GM21515 (cell line): ENCODE results near the gene FOXL1.

Experiments used
- ATAC-seq: cut with Tn5 transposase; IDR thresholded peaks from one replicate; pipeline ENCODE4 v1.9.1; 2021; ENCODE audit not compliant: unreplicated experiment

FOXL1 gene

DNA sequence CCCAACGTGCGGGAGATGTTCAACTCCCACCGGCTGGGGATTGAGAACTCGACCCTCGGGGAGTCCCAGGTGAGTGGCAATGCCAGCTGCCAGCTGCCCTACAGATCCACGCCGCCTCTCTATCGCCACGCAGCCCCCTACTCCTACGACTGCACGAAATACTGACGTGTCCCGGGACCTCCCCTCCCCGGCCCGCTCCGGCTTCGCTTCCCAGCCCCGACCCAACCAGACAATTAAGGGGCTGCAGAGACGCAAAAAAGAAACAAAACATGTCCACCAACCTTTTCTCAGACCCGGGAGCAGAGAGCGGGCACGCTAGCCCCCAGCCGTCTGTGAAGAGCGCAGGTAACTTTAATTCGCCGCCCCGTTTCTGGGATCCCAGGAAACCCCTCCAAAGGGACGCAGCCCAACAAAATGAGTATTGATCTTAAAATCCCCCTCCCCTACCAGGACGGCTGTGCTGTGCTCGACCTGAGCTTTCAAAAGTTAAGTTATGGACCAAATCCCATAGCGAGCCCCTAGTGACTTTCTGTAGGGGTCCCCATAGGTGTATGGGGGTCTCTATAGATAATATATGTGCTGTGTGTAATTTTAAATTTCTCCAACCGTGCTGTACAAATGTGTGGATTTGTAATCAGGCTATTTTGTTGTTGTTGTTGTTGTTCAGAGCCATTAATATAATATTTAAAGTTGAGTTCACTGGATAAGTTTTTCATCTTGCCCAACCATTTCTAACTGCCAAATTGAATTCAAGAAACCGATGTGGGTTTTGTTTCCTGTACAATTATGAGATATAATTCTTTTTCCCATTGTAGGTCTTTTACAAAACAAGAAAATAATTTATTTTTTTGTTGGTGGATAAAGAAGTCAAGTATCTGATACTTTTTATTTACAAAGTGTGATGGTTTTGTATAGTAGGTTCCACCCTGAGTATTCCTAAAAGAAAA lies 9.4 kb upstream of the FOXL1 start:
- ATAC-seq: no peak

DNA sequence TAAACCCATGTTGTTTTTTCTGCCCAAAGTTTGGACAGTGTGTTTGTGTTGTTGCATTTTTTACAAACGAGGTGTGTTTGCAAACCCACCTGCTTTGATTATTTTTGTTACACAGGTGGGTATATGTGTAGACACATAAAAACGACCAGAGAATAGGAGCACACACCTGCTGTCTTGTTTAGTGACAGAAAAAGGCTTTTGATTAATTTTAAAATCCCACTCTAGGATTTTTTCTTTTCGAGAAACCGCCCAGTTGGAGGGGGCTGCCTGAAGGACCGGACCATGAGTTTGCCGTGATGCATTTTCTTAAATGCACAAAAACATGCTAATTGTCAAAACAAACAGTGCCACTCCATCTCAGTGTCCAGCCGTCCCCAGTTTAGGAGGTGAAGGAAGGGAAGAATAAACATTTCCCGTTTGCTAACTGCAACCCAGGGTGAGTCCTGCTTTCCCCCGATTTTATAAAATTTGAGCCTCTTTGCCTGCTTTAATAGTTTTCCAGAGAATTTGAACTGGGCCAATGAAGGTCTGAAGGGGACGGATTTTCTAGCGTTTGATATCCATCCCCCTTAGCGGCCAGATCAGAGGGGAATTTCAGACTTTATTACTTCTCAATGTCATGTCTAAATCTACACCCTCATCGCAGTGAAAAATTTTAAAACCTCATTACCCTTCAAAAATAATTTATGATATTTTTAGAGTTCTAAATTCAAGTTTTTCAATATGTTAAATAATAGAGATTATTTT lies 8.5 kb upstream of the FOXL1 start:
- ATAC-seq: no peak

DNA sequence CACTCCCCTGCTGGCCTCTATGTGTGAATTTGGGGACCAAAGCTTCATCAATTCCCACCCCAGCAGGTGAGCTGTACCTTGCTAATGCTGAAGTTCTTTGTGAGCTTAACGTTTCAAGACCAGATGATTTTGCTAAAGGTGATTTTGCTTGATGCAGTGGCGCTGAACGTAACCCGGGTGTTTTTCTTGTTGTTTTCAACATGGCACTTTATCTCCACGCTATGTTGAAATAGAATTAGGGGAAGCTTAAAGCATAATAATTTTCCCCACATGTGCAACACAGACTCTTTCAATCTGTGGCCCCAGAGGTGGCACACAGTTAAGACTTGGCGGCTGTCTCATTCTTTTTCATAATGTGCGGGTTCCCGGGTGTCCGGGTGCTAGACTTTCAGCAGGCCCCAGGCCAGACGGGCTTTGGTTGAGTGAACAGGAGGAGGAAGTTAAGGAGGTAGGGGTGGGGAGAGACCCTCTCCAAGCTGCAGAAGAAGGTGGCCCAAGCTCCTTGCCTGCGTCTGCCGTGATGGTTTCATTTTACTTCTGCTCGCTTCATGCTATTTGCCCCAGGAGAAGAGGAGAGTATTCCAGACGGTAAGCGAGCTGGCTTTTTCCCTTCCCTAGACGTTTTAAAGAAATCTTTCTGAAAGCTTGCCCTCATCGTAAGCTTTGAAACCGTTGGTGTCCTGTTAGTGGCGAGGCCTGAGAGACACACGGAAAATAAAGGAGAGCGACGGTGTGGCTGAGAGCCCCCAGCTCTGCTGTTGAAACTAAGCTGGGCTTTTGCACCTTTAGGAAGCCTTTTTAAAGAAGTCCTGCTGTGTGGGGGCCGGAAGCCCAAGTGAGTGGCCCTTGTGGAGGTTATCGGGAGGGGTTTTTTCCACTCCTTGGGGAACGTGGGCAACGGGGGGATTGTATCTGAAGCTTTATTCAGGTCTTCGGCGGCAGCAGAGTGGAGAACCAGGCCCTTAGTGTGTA lies 7.5 kb upstream of the FOXL1 start:
- no peak for ATAC-seq

DNA sequence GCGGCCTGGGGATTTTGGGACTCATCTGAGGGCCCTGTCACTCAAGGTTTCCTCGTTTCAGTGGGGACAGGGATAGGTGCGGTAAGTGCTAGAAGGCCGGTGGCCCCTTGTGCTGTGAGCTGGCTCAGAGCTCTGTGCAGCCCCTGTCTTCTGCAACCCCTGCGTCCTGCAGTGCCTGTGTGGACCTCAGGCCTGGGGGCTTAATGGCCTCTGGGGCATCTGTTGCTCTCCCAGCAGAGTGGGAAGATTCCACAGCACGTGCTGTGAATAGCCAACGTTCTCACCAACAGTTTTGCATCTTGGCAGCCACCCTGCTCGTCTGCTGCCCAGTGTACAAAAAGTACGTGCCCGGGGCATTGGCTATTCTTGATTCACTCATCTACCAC lies 6.8 kb upstream of the FOXL1 start:
- ATAC-seq: no peak

DNA sequence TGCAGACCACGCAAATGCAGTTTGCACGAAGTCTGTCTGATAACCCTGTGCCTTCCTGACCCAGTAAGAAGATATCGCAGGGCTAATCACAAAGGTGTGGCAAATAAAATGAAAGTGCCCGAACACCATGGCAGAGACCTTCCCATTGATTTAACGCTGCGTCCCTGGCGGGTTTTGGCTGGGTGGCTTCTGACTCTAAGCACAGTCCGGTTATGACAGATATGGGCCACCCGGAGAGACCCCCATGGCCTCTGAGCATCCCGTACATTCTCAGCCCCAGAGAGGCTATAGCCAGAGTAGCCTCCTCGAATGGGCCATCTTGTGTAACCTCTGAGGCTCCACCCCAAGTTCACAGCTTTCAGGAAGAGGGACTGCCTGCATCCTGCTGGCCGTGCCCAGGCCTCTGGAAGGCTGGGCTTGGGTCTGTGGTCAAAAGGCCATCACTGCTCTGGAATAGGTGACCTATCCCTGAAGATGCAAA lies 6.3 kb upstream of the FOXL1 start:
- no peak for ATAC-seq

DNA sequence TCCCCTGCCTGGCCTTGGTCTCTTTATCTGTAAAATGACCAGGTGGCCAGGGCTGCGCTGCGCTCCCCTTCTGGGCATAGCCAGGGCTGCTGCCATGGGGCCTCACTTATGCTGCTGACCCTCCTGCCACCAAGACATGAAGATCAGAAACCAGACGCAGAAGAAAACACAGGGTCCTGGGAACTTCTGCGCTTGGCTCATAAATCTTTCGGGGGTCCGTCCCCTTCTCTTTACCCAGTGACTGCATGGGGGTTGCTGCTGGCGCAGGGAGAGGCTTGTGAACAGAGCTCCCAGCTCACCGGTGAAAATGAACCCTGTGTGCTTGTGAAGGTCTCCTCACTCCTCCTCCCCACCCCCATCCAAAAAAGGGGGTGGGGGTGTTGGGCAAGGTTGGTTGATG lies 5.7 kb upstream of the FOXL1 start:
- no peak for ATAC-seq

DNA sequence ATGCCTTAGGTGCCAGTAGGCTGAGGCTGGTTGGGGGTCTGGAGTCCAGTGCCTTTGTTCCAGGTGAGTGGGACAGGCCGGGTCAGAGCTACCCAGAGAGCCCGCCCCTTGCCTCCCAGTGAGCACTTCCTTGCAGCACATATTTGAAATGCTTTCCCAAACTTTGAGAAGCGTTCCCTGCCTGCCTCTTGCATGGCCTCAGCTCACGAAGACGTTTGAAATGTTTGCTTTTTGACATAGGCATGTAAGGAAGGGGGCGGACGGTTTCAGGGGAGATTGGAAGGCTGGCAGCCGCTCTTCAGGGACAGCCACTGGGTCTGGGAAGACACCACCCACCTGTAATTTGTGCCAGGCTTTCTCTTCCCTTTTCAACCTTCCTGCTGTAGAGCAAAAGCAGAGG lies 5.1 kb upstream of the FOXL1 start:
- no peak for ATAC-seq

DNA sequence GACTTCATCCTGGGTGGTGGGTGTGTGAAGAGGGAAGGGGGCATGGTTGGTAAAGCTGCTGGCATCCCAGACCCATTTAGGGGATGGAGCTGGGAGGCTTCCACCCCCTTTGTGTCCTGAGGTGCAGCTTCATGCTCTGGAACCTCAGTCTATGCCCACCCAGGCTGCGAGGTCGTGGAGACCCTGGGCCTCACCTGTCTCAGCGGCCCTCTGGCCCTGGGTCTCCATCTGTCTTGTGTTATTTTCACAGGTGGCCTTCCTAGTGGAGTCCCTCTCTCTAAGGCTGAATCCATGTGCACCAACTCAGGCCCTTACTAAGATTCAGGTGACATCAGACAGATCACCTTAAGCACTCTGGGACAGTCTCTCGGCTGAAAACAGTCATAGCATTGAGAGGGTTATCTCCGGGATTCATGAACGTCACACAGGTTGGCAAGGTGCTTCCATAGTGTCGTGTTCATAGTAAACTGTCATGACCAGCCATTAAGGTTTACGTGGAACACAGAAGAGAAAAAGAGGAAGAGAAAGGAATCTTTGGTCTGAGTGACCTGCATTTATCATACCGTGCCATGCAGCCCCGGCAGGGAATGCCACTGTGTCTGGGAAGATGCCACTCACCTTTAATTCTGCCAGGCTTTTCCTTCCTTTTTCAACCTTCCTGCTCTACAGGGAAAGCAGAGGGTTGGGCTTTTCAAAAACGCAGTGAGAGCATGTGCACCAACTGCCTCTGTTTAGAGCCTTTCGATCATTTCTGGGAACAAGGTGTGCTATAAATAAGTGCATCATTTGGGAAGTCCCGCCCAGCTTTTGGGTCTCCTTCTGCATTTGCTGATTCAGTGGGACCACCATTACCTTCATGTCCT lies 4.5 kb upstream of the FOXL1 start:
- no peak for ATAC-seq

DNA sequence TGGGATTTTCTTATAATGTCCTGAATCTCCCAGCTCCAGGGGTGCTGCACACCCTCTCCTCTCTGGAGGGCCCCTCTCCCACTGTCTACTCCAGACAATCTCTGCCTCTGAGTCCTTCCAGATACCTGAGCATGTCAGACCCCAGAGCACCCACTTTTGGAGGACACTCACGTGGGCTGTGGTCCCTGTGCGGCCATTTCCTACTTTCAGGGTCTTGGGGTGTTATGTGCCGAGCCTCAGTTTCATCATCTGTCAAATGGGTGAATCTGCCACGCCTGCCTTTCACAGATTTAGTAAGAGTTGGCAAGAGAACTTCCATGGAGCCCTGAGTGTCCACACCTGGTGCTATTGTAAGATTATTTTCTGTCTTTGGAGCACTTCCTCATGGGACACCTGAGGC lies 3.7 kb upstream of the FOXL1 start:
- no peak for ATAC-seq

DNA sequence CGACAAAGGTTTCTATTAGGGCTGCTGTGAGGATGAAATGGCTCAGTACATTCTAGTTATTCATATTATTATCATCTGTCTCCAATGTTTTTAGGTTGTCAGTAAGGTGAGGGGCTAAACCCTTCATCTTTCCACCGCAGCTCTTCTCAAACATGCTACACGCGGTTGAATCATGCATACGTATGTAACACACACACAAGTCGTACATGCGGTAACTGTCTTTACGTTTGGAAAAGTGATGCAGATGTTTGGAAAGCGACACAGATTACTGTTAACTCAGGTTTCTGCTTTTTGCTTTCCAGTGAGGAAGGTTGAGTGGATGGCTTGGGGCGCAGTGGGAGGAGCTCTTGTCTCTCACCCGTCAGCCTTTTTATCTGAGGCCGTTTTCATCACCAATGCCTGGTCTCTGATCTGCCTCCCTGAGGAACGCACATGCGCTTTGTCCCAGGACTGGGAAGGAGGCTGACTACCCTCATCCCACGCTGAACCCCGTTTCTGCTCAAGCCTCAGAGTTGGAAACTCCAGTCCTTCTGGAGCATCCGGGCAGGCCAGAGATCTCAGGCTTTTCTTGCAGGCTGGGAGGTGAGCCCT lies 3.2 kb upstream of the FOXL1 start:
- no peak for ATAC-seq

DNA sequence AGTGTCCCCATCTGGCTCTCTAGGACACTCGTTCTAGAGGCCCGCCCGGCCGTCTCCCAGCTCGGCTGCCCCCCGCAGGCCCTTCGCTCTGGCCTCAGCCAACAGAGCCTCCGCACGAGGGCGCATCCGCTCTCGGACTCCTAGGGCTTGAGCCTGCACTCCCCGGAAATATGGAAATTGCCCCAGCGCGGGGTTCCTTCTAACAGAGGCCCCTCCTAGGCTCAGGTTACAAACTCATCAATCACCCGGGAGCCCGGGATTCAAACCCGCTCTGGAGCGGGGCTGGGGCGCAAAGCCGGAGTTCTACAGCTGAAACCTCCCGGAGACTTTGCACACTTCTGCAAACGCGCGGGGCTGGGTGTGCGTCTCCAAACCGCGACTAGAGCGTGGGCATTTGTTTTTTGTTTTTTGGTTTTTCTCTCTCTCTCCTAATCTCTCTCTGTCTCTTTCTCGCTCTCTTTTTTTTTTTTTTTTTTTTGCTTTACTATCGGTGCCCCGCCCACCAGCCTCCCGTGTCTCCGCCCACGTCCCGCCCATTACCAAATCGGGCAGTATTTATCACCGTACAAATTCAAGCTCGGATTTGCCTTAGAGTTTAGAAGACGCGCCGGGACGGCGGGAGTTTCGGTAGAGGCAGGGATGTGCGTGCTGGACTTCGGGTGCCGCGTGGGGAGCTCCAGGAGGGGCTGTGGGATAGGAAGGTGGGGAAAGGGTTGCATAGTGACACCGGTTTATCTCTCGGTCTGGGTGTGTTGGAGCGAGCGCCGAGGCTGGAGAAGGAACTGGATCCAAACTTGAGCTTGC lies 2.4 kb upstream of the FOXL1 start:
- ATAC-seq: no peak

DNA sequence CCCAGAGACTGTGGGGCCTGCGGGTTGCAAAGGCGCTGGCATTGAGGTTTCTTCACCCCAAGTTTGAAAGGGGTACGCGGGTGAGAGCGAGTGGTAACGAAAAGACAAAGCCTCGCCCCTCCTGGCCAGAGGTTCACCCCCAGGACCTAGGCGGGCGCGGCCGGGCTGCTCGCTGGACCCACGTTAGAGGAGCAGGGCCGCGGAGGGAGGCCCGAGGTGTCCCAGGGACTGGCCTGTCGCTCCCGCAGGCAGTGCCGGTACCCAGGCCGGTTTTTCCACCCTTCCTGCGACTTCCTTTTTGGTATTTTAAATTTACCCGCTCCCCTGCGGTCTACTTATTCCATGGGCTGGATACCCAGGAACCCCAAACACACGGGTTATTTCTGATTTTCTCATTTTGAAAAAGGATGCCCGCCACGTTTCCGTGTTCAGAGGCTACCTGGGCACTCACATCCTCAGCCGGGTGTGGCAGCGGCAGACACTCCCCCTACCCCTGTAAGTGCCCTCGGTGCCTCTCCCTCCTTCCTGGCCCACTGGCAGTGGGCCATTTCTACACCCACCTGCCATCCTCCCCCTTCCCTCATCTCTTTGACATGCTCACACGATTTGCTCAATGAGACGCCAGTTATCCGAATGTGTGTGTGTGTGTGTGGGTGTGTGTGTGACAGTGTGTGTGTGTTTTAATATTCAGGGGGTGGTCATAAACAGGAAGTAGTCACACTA lies 1.6 kb upstream of the FOXL1 start:
- ATAC-seq: no peak

DNA sequence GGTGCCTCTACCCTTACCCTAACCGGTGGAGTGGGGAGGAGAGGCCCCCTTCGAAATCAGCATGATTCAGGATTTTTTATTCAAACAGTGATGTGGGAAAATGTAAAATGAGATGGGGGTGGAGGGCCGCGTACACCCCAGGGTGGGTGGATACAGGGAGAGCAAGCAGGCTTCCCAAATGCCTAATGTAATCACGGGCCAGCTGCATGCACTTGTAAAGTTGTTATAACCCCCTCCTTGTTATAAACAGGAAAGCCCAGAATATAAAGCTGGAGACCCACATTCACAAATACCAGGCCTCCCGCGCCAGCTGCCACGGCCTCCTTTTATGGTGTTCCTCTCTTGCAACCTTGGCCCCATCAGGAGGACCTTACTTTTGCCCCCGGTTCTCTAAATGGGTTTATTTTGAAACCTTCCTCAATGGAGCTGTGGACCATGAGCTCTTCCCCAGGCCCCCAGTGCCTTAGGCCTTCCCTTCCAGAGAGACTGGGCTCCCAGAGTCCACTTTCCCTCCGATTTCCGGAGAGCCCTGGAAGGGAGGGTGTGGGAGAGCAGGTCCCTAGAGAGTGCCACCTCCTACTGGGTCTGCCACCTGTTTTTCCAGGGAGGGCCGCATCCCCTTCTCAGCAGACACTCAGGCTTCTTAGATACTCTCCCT lies 906 bp upstream of the FOXL1 start:
- no peak for ATAC-seq

DNA sequence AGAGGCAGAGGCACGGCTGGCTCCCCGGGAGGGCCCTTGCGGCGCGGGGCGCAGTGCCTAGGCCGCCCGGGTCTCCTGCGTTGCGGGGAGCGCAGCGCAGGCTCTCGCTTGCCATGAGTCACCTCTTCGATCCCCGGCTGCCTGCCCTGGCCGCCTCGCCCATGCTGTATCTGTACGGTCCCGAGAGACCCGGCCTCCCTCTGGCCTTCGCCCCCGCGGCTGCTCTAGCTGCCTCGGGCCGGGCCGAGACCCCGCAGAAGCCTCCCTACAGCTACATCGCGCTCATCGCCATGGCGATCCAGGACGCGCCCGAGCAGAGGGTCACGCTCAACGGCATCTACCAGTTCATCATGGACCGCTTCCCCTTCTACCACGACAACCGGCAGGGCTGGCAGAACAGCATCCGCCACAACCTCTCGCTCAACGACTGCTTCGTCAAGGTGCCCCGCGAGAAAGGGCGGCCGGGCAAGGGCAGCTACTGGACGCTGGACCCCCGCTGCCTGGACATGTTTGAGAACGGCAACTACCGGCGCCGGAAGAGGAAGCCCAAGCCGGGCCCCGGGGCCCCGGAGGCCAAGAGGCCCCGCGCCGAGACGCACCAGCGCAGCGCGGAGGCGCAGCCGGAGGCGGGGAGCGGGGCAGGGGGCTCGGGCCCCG lies 390 bp downstream of the FOXL1 start:
- no peak for ATAC-seq

DNA sequence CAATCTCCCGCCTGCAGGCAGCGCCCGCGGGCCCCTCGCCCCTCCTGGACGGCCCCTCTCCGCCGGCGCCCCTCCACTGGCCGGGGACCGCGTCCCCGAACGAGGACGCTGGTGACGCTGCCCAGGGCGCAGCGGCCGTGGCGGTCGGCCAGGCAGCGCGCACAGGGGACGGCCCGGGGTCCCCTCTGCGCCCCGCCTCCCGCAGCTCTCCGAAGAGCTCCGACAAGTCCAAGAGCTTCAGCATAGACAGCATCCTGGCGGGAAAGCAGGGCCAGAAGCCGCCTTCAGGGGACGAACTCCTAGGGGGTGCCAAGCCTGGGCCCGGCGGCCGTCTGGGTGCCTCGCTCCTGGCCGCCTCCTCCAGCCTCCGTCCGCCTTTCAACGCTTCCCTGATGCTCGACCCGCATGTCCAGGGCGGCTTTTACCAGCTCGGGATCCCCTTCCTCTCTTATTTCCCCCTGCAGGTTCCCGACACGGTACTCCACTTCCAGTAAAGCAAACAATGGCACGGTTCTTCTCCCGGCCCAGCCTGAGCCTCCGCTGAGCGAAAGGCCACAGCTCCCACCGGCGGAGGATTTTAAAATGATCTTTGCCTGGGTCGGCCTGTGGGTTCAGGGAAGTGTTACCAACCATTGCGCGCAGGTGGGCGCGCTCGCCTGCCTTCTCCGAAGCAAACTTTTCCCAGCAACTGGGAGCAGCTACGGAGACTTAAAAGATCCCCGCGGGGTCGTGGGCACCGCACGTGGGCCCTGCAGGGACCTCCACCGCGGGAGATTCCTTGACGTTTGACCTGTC lies 1.1 kb downstream of the FOXL1 start:
- no peak for ATAC-seq

DNA sequence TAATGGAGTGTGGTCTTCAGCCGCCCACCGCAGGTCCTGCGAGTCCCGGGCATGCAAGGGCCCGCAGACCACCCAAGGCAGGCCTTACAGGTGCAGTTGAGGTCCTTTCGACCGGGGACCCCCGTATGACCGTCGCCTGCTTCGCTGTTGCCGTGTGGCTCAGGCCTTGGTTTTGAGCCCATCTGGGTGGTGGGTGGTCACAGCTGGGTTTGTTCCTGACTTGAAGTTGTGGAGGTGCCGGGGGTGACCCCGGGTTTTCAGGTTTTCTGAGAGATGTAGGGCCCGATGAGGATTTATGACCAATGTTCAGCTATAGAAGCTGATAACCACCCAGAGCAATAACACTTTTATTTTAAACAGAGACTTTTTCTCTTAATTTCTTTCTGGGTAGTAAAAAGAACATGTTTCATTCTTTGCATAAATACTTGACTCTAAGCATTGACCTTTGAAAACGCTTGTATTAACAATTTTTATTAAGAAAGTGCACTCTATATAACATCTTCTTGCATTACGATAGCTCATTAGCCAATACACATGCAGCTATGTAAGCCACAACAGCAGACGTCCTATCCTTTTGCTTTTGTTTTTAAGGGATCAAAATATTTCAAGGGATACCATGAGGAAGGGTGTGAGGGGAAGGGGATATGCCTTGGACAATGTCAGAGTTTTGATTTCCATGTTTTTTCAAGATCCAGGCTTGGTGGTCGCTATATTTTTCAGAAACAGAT lies 1.9 kb downstream of the FOXL1 start:
- ATAC-seq: no peak
